IPS DF 6.9 (cell line): ENCODE measurements around the gene MAPK13.

ENCODE experiments used
- DNase-seq: peaks from one replicate; pipeline ENCODE4 v3.0.0-alpha.2; 2013; ENCODE audit warnings: low read depth, low spot score
- H3K27ac ChIP-seq: one replicate; pipeline ENCODE4 v1.5.1; 2013; ENCODE audit warnings: low read length, control low read depth
- H3K27me3 ChIP-seq: 2 replicates; pipeline ENCODE4 v1.6.1; 2013; ENCODE audit warnings: mild to moderate bottlenecking, low read length; ENCODE audit not compliant: control insufficient read depth, insufficient read depth
- H3K36me3 ChIP-seq: 2 replicates; pipeline ENCODE4 v1.6.1; 2013; ENCODE audit warnings: low read length; ENCODE audit not compliant: control insufficient read depth, insufficient read depth
- H3K4me1 ChIP-seq: 2 replicates; pipeline ENCODE4 v1.6.1; 2013; ENCODE audit warnings: low read length; ENCODE audit not compliant: control insufficient read depth, insufficient read depth
- H3K4me3 ChIP-seq: 2 replicates; pipeline ENCODE4 v1.5.1; 2013; ENCODE audit warnings: mild to moderate bottlenecking, low read length
- H3K9me3 ChIP-seq: 2 replicates; pipeline ENCODE4 v1.6.1; 2013; ENCODE audit warnings: low read length, inconsistent platforms; ENCODE audit not compliant: control insufficient read depth, insufficient read depth
- WGBS: extraction: QIAGEN DNeasy Blood & Tissue Kit; methylation state at CpG from one replicate; pipeline ENCODE4 v1.1.7; 2013; ENCODE audit warnings: mixed read lengths, missing lambda C conversion rate; ENCODE audit not compliant: insufficient read length, insufficient coverage; 5-methylcytosine and 5-hydroxymethylcytosine counted together

MAPK13 gene

DNA sequence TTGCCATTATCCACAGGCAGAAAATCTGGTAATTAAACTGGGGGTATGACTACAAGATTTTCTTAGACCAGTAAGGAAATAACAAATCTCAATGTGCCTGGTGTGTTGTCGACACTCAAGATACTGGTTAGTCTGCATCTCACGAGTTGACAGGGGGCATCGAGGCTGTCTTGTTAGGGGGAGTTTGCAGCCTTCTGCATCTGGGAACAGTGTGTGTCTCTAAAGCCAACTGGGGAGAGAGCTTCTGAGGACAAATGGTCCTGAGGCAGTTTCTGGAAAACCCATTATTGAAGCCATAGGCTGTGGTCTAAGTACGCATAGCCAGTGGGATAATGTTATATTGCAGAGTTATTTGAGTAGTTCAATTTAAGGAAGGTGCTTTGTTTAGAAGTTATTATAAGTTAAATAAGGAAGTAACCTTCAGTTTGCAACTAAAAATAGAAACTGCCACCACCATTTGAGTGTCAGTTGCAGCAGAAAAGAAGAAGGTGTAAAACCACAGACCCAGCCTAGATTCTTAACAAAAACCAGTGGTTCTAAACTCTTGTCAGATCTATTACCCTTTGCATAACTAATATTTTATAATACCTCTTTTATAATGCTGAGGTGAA lies 15.4 kb upstream of the MAPK13 start:
- no peak overlapping the region for H3K4me3 ChIP-seq
- DNase-seq: no peak
- peaks cover 3% of the 10 kb centered on the region; the same call in 1 of the 2 replicates for H3K36me3 ChIP-seq
- H3K27me3 ChIP-seq: no peaks in the 10 kb centered on the region
- no peaks in the 10 kb centered on the region for H3K9me3 ChIP-seq
- no peak overlapping the region for H3K27ac ChIP-seq
- H3K4me1 ChIP-seq: no peaks in the 10 kb centered on the region
- no CpG with 5 or more reads among the region's 4 CpGs for whole genome bisulfite sequencing

DNA sequence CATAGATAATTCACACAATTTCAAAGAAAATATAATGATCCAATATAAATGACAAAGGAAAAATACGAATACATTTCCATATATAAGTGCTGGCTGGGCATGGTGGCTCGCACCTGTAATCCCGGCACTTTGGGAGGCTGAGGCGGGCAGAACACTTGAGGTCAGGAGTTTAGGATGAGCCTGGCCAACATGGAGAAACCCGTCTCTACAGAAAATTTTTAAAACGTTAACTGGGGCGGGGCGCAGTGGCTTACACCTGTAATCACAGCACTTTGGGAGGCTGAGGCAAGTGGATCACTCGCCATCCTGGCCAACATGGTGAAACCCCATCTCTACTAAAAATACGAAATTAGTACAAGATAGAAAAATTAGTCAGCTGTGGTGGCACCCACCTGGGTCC lies 14.9 kb upstream of the MAPK13 start:
- no CpG with 5 or more reads among the region's 10 CpGs for WGBS
- Histone ChIP-seq H3K4me3 (no peak overlapping the region), H3K27me3 (no peaks in the 10 kb centered on the region), H3K36me3 (no peaks in the 10 kb centered on the region; the same call in 1 of the 2 replicates), H3K9me3 (no peaks in the 10 kb centered on the region), H3K27ac (no peak overlapping the region), H3K4me1 (no peaks in the 10 kb centered on the region)
- DNase-seq: no peak

DNA sequence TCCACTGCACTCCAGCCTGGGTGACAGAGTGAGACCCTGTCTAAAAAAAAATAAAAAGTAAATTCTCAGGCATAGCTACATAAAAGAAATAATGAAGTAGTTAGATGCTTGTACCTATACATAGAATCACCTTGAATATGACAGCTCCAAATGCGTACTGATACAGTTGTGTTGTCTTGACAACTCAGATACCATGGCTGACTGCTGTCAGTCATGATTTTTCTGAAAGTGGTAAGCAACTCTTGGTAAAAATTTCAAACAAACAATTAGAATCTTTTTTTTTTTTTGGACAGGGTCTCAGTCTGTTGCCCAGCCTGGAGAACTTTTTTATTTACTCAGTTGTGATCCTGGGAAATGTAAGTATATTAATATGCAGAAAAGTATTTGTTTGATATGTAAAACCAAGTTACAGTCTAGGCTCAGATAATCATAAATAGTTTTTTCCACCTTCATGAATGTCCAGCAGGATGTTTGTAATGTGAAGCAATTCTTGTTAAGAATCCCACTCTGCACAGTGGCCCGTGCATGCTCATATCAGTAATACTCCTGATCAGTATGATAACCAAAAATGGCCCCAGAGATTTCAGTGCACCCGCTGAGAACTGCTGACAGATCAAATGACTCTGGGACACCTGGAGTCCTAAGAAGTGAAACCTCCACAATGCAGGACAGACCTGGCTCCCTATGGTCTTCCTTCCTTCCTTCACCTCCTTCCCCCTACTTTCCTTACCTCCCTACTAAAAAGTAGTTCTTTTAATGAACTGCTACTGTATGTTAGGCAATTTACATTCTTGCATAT lies 14.0 kb upstream of the MAPK13 start:
- no peaks in the 10 kb centered on the region for H3K27me3 ChIP-seq
- no CpG with 5 or more reads among the region's 3 CpGs for WGBS
- no peaks in the 10 kb centered on the region for H3K36me3 ChIP-seq
- no peak for DNase-seq
- peaks cover 4% of the 10 kb centered on the region for H3K4me1 ChIP-seq
- no peak overlapping the region for H3K4me3 ChIP-seq
- no peaks in the 10 kb centered on the region for H3K9me3 ChIP-seq
- no peak overlapping the region for H3K27ac ChIP-seq

DNA sequence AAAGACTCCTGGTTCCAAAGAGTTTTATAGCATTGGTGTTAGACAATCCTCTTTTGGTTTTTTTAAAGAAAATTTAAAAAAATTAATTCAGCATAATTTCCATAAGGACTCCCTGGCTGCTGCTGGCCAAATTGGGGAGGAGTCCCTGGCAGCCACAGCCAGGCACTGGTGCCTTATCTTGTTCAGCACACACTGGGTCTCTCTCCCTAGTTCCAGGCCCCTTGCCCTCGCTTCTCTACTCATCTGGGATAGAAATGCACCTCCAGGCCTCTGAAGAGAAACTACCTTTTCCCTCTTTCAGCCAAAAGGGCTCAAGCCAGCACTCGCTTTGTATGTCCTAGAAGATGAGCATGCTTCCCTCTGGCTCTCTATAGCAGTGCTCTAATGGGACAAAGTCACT lies 13.4 kb upstream of the MAPK13 start:
- no peaks in the 10 kb centered on the region for H3K27me3 ChIP-seq
- no peak for DNase-seq
- H3K4me1 ChIP-seq: peaks cover 5% of the 10 kb centered on the region
- H3K36me3 ChIP-seq: no peaks in the 10 kb centered on the region
- no peak overlapping the region for H3K4me3 ChIP-seq
- H3K9me3 ChIP-seq: no peaks in the 10 kb centered on the region
- H3K27ac ChIP-seq: no peak overlapping the region
- no CpG with 5 or more reads among the region's 2 CpGs for WGBS

DNA sequence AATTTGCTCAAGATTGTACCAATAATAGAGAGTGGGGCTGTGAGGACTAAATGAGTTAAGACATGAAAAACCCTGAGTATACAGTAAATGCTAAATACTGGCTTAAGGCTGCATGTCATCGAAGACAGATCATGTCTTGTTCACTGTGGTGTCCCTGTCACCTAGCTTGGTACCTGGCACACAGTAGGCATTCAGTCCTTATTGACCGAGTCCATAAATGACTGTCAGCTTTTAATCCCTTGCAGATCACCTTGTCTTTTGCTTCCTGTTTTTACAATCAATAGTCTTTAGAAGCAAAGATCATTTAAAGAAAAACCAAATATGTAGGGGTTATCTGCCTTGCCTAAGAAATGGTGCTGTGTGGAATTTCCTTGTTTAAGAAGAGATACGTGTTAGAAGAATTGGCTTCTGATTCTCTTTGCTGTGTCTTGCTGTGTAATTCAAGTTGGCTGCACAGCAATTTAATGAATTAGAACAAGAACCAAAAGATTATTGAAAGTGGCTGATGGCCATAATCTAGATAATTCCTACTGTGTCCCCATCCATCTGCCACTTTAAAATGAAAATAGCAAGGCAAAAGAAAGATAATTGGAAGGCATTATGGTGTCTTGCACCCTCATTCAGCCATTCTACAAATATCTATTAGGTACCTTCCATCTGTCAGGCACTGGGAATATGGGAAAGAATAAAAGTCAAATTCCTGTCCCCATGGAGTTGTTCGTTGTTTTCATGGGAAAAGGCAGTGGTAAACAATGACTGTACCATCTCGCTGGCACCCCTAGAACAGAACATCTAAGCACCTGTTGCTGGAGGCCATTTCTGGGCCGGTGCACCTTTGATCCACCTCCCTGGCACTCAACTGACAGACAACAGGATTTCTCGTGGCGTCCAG lies 12.4 kb upstream of the MAPK13 start:
- no peaks in the 10 kb centered on the region for H3K9me3 ChIP-seq
- no peak overlapping the region for H3K27ac ChIP-seq
- no peak overlapping the region for H3K4me3 ChIP-seq
- peaks cover 5% of the 10 kb centered on the region for H3K4me1 ChIP-seq
- WGBS: no CpG with 5 or more reads among the region's 8 CpGs
- DNase-seq: no peak
- H3K36me3 ChIP-seq: no peaks in the 10 kb centered on the region
- no peaks in the 10 kb centered on the region for H3K27me3 ChIP-seq

- Histone ChIP-seq H3K36me3 (no peaks in the 10 kb centered on the region), H3K9me3 (no peaks in the 10 kb centered on the region), H3K27me3 (no peaks in the 10 kb centered on the region), H3K27ac (no peak overlapping the region), H3K4me1 (peaks cover 7% of the 10 kb centered on the region), H3K4me3 (no peak overlapping the region)
- WGBS: no CpG with 5 or more reads among the region's 4 CpGs
- no peak for DNase-seq
These were observed 11.7 kb upstream of the MAPK13 start for GRCh38 chr6:36118550-36119107.

GRCh38 chr6:36119209-36119608 lies 11.1 kb upstream of the MAPK13 start:
- no peak overlapping the region for H3K4me3 ChIP-seq
- no peaks in the 10 kb centered on the region for H3K9me3 ChIP-seq
- H3K4me1 ChIP-seq: peaks cover 8% of the 10 kb centered on the region
- no peaks in the 10 kb centered on the region for H3K36me3 ChIP-seq
- H3K27me3 ChIP-seq: no peaks in the 10 kb centered on the region
- no CpG with 5 or more reads among the region's 4 CpGs for WGBS
- no peak for DNase-seq
- H3K27ac ChIP-seq: no peak overlapping the region

- DNase-seq: no peak
- Histone ChIP-seq H3K27ac (no peak overlapping the region), H3K36me3 (no peaks in the 10 kb centered on the region), H3K4me1 (peaks cover 8% of the 10 kb centered on the region), H3K27me3 (no peaks in the 10 kb centered on the region), H3K4me3 (no peak overlapping the region), H3K9me3 (no peaks in the 10 kb centered on the region)
- no CpG with 5 or more reads among the region's 6 CpGs for WGBS
These were observed 10.3 kb upstream of the MAPK13 start for GRCh38 chr6:36120018-36120417.

DNA sequence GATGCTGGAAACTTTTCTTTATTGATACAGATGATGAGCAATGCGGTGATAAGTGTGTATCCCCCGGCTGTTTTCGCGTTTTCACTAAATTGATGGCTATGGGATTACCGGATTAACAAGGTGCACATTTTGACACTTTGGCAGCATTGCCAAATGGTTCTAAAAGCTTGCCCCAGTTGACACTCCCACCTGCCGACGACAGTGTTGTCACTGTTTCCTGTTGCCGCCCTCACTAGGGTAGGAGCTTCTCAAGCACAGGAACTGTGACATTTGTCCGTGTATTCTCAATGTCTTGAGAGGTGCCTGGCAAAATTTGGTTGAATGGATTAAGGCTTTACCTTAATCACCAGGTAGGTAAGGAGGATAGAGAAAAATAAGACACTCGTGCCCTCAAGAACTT lies 9.8 kb upstream of the MAPK13 start:
- Histone ChIP-seq H3K9me3 (no peaks in the 10 kb centered on the region), H3K27ac (no peak overlapping the region), H3K36me3 (no peaks in the 10 kb centered on the region), H3K4me1 (peaks cover 8% of the 10 kb centered on the region), H3K4me3 (no peak overlapping the region), H3K27me3 (no peaks in the 10 kb centered on the region)
- WGBS: no CpG with 5 or more reads among the region's 10 CpGs
- no peak for DNase-seq
